Prostate gland (tissue), 2 donors: ENCODE measurements around the gene ANKRD33. TPM values are rescaled to one million over a fixed set of nuclear protein-coding genes. Genes with fewer than 3 reads are reported as not detected.

Source experiments
- DNase-seq: peaks from one replicate; pipeline ENCODE4 v3.0.0-alpha.2; 2019; ENCODE audit warnings: low spot score
- H3K27ac ChIP-seq, 2 donors: fragments of 200-600 bp; sonication (generic); 2 replicates each; pipeline ENCODE4 v1.5.1; 2017 to 2019
- H3K27me3 ChIP-seq: fragments of 200-600 bp; sonication (generic); replicated peaks from 2 replicates; pipeline ENCODE4 v1.5.1; 2019; ENCODE audit not compliant: insufficient read depth
- H3K36me3 ChIP-seq, 2 donors: fragments of 200-600 bp; sonication (generic); 1 replicate in 1 of 2; 2 replicates in 1 of 2; pipeline versions ENCODE4 v1.5.1 to v1.8.1; 2017 to 2019
- H3K4me1 ChIP-seq: fragments of 200-600 bp; sonication (generic); replicated peaks from 2 replicates; pipeline ENCODE4 v1.5.1; 2019
- H3K4me3 ChIP-seq, 2 donors: fragments of 200-600 bp; sonication (generic); 2 replicates each; pipeline ENCODE4 v1.5.1; 2017 to 2019
- H3K9me3 ChIP-seq: fragments of 200-600 bp; sonication (generic); 2 replicates; pipeline ENCODE4 v1.5.1; 2017
- POLR2A ChIP-seq: fragments of 450-650 bp; IDR thresholded peaks from one replicate; pipeline ENCODE4 v1.6.1; 2016; ENCODE audit warnings: antibody characterized with exemption, mild to moderate bottlenecking
- POLR2AphosphoS5 ChIP-seq: sonication (generic); formaldehyde crosslinking; IDR thresholded peaks from one replicate; pipeline ENCODE4 v1.6.1; 2017; ENCODE audit warnings: antibody characterized with exemption
- WGBS: methylation state at CpG from one replicate; pipeline ENCODE4 v1.1.5; 2018; 5-methylcytosine and 5-hydroxymethylcytosine counted together
- intact Hi-C: fragments of 100-400 bp; cut with DNase I; formaldehyde crosslinking; loops from one replicate; pipeline ENCODE4 v1.14.2; 2022
- total RNA-seq, 2 donors: library from RNA; depleted of rRNA; stranded (reverse); fragments of >200 nt; gene quantifications; one replicate each; pipeline ENCODE4 v1.1.0, GENCODE V29; 2016
- TF ChIP-seq, protein P1 (sequence below), 4 experiments: fragments of 200-600 bp in 2 of 4; fragments of 450-650 bp in 2 of 4; sonication (generic) in 2 of 4; IDR thresholded peaks; 1 replicate in 3 of 4; 2 replicates in 1 of 4; pipeline ENCODE4 v1.5.1; 2016 to 2019; ENCODE audit warnings: antibody characterized with exemption in 4 of 4, mild to moderate bottlenecking in 2 of 4, moderate library complexity in 2 of 4

ANKRD33 gene
- total RNA-seq, 2 donors from 2014 or later, result not detected

DNA sequence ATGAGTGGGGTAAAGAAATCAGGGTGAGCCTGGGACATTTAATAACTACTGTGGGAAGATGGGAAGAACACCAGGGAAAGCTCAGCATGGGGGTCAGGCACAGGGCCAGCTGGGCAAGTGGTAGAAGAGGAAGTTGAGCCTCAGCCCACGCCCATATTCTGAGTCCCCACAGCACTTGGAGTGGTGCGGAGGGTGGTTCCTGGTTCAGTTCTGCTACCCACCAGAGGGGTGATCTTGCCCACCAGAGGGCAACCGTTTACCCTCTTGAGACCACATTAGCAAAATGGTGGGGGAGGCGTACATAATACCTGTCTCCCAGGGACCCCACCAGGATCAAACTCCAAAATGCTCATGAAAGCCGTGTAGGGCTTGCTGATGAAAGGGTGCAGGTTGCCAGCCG lies 16.8 kb upstream of the ANKRD33 start:
- H3K36me3 ChIP-seq, result no peaks in the 10 kb centered on the region
- H3K9me3 ChIP-seq, result no peaks in the 10 kb centered on the region
- H3K27ac ChIP-seq, result no peak overlapping the region
- 94% methylated on average over 6 of the region's 6 CpGs for WGBS
- no peak overlapping the region for H3K4me3 ChIP-seq
- intact Hi-C loops, result loop anchor here (5.0 kb wide), 1 partner anchor 449 kb away; the partner anchor contains the start of gene SLC4A8
- H3K4me1 ChIP-seq, result no peaks in the 10 kb centered on the region
- no peak for DNase-seq
- peaks cover 11% of the 10 kb centered on the region for H3K27me3 ChIP-seq
- TF ChIP-seq, protein P1, sequence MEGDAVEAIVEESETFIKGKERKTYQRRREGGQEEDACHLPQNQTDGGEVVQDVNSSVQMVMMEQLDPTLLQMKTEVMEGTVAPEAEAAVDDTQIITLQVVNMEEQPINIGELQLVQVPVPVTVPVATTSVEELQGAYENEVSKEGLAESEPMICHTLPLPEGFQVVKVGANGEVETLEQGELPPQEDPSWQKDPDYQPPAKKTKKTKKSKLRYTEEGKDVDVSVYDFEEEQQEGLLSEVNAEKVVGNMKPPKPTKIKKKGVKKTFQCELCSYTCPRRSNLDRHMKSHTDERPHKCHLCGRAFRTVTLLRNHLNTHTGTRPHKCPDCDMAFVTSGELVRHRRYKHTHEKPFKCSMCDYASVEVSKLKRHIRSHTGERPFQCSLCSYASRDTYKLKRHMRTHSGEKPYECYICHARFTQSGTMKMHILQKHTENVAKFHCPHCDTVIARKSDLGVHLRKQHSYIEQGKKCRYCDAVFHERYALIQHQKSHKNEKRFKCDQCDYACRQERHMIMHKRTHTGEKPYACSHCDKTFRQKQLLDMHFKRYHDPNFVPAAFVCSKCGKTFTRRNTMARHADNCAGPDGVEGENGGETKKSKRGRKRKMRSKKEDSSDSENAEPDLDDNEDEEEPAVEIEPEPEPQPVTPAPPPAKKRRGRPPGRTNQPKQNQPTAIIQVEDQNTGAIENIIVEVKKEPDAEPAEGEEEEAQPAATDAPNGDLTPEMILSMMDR (IDR thresholded peaks at IDR 0.05), result no peak

DNA sequence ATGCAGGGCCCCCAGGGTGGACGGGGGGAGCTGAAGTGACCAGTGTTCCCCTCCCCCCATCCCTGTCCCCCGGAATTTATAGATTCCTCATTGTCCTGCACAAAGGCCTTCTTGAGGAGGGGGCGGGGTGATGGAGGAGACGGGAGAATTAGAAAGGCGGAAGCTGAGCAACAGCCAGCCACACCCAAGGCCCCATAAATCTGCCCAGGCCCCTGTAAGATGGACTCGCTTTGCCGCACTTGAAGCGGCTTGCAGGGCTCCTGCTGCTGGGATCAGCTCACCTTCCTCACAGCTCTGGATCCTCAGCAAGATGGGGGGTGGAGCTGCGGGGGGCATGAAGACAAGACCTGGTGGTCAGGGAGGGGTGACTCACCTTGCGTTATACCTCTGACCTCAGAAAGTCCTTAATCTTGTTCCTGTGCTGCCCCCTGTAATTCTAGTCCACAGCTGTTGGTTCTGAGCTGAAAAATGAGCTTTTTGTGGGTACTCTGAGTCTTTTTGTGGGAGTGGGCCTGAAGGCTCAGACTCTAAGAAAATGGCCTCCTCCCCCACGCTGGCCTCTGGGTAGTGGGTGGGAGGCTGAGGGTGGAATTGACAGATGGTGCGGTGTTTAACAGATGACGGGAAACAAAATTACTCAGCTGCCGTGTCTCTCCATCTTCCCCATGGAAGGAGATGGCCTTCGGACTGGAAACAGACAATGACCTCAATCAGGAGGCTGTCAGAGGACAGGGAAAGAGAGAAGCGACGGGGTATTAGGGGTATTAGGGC lies 15.8 kb upstream of the ANKRD33 start:
- H3K27me3 ChIP-seq, result peaks cover 11% of the 10 kb centered on the region
- H3K4me1 ChIP-seq, result no peaks in the 10 kb centered on the region
- intact Hi-C loops, result loop anchor here (5.0 kb wide), 1 partner anchor 450 kb away; the partner anchor contains the start of gene SLC4A8
- TF ChIP-seq, protein P1 (IDR thresholded peaks at IDR 0.05), result no peak
- TF ChIP-seq POLR2A, result no peak
- no peak for TF ChIP-seq POLR2AphosphoS5
- H3K27ac ChIP-seq, result no peak overlapping the region
- H3K9me3 ChIP-seq, result no peaks in the 10 kb centered on the region
- no peak overlapping the region for H3K4me3 ChIP-seq
- 74% methylated on average over 17 of the region's 17 CpGs for WGBS
- no peaks in the 10 kb centered on the region for H3K36me3 ChIP-seq
- DNase-seq, result no peak

DNA sequence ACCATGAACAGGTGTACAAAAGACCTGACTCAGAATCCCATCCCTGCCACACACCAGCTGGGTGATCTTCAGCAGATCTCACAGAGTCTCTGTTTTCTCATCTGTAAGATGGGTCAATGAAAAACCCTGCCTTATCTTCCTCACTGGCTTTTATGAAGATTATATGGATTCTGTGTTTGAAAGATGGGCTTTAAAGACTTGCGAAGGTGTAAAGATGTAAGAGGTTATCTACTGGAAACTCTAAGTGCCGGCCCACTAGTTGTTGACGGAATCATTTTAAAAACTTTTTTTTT lies 15.3 kb upstream of the ANKRD33 start:
- Histone ChIP-seq H3K27me3 (peaks cover 11% of the 10 kb centered on the region), H3K36me3 (no peaks in the 10 kb centered on the region), H3K4me3 (no peak overlapping the region), H3K9me3 (no peaks in the 10 kb centered on the region), H3K27ac (no peak overlapping the region), H3K4me1 (no peaks in the 10 kb centered on the region)
- WGBS, result 94% methylated on average over 3 of the region's 3 CpGs
- TF ChIP-seq POLR2A, result no peak
- no peak for TF ChIP-seq POLR2AphosphoS5
- TF ChIP-seq, protein P1 (IDR thresholded peaks at IDR 0.05), result no peak
- intact Hi-C loops, result loop anchor here (5.0 kb wide), 1 partner anchor 450 kb away; the partner anchor contains the start of gene SLC4A8
- no peak for DNase-seq

DNA sequence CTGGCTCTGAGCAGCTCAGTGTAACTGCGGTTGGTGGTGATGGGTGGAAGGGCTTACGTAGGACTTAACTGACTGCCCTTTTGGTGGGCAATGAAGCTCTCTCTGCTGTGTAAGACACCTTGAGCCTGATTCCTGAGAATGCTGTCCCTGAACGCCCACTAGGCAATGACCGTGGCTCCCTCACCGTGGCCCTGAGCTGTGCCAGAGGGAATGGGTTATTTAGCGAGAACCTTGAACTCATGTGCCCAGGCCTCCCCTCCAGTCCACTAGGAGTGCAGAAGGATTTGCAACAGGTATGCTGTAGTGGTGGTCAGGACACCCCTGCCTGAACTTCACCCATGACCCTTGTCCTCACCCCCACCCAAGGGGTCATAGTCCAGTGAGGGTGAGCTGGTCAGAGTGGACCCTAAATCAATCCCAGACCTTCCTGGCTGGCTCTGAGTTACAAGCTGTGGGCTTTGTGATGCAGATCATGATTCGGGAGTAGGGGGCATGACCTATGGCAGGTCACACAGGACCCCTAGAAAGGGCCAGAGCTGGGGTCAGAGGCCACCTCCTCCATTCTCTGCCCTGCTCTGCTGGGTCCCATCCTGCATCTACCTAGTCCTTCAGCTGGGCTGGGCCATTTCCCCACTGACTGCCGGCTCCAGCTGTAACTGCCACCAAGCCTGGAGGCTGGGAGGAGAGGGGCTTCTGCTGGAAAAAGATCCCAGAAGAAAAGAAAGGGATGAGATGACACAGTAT lies 14.5 kb upstream of the ANKRD33 start:
- Histone ChIP-seq H3K27ac (no peak overlapping the region), H3K27me3 (peaks cover 11% of the 10 kb centered on the region)
- no peak for DNase-seq

More for the DNA sequence above, 14.5 kb upstream of the ANKRD33 start:
- TF ChIP-seq, protein P1 (IDR thresholded peaks at IDR 0.05), result no peak
- TF ChIP-seq POLR2AphosphoS5 (no peak), POLR2A (no peak)
- H3K9me3 ChIP-seq, result no peaks in the 10 kb centered on the region
- intact Hi-C loops, result loop anchor here (5.0 kb wide), 1 partner anchor 451 kb away; the partner anchor contains the start of gene SLC4A8
- H3K36me3 ChIP-seq, result no peaks in the 10 kb centered on the region
- no peaks in the 10 kb centered on the region for H3K4me1 ChIP-seq
- H3K4me3 ChIP-seq, result no peak overlapping the region
- WGBS, result 80% methylated on average over 8 of the region's 8 CpGs
